ENCODE data around the gene SPESP1. TPM values are rescaled to one million over a fixed set of nuclear protein-coding genes. Genes with fewer than 3 reads are reported as not detected.

Gene SPESP1
- total and polyA plus RNA-seq, 2 donors (not counting 1 experiment from before 2014, with no cell fraction given) = 4.6 to 6.4 TPM

- H3K4me3 ChIP-seq (replicated peaks in 1 of 4; ENCODE audit: control extremely low read depth in 1 of 4, insufficient read depth in 1 of 4, low read depth in 3 of 4, low read length in 4 of 4) = no peak overlapping the region
- H3K36me3 ChIP-seq (ENCODE audit: control insufficient read depth, insufficient read depth, low read length) = no peaks in the 10 kb centered on the region
- no peaks in the 10 kb centered on the region for H4K20me1 ChIP-seq (ENCODE audit: control insufficient read depth, extremely low read depth, insufficient read depth, low read length)
- H3K9me3 ChIP-seq (ENCODE audit: control insufficient read depth, insufficient read depth, low read depth, low read length) = no peaks in the 10 kb centered on the region
- H3K79me2 ChIP-seq (ENCODE audit: control insufficient read depth, insufficient read depth, low read length) = no peaks in the 10 kb centered on the region
- no peak overlapping the region for H3K4me2 ChIP-seq (ENCODE audit: extremely low read depth, insufficient read depth, low read length)
- H3K27me3 ChIP-seq (ENCODE audit: control insufficient read depth, insufficient read depth, low read length) = peaks cover 2% of the 10 kb centered on the region
- H3K27ac ChIP-seq (ENCODE audit: insufficient read depth, low read length) = no peak overlapping the region
- no peak for TF ChIP-seq CTCF (conservative IDR thresholded peaks at IDR 0.05 in 1 of 2, IDR thresholded peaks at IDR 0.05 in 1 of 2; ENCODE audit: low read depth in 1 of 2, low read length in 2 of 2)
- H2AFZ ChIP-seq (ENCODE audit: low read length) = no peak overlapping the region
- H3K4me1 ChIP-seq (ENCODE audit: control insufficient read depth, extremely low read depth, insufficient read depth, low read length) = peaks cover 2% of the 10 kb centered on the region
- H3K9ac ChIP-seq (ENCODE audit: insufficient read depth, low read length) = no peak overlapping the region
- no peak for DNase-seq (ENCODE audit: low read depth in 2 of 2)
Observed at GRCh38 chr15:68887819-68888218, 42.5 kb upstream of the SPESP1 start.

- H3K79me2 ChIP-seq (ENCODE audit: control insufficient read depth, insufficient read depth, low read length) = no peaks in the 10 kb centered on the region
- no peak overlapping the region for H3K4me2 ChIP-seq (ENCODE audit: extremely low read depth, insufficient read depth, low read length)
- no peak for DNase-seq (ENCODE audit: low read depth in 2 of 2)
- no peak overlapping the region for H3K27ac ChIP-seq (ENCODE audit: insufficient read depth, low read length)
- H3K9ac ChIP-seq (ENCODE audit: insufficient read depth, low read length) = no peak overlapping the region
- no peaks in the 10 kb centered on the region for H3K27me3 ChIP-seq (ENCODE audit: control insufficient read depth, insufficient read depth, low read length)
- no peaks in the 10 kb centered on the region for H4K20me1 ChIP-seq (ENCODE audit: control insufficient read depth, extremely low read depth, insufficient read depth, low read length)
- H3K9me3 ChIP-seq (ENCODE audit: control insufficient read depth, insufficient read depth, low read depth, low read length) = no peaks in the 10 kb centered on the region
- no peak for TF ChIP-seq CTCF (conservative IDR thresholded peaks at IDR 0.05 in 1 of 2, IDR thresholded peaks at IDR 0.05 in 1 of 2; ENCODE audit: low read depth in 1 of 2, low read length in 2 of 2)
- TF ChIP-seq EZH2 (IDR thresholded peaks at IDR 0.05; ENCODE audit: low read length, missing control alignments) = no peak
- no peak overlapping the region for H2AFZ ChIP-seq (ENCODE audit: low read length)
- no peak overlapping the region for H3K4me3 ChIP-seq (replicated peaks in 1 of 4; ENCODE audit: control extremely low read depth in 1 of 4, insufficient read depth in 1 of 4, low read depth in 3 of 4, low read length in 4 of 4)
- peaks cover 2% of the 10 kb centered on the region for H3K4me1 ChIP-seq (ENCODE audit: control insufficient read depth, extremely low read depth, insufficient read depth, low read length)
- H3K36me3 ChIP-seq (ENCODE audit: control insufficient read depth, insufficient read depth, low read length) = no peaks in the 10 kb centered on the region
Observed at GRCh38 chr15:68888419-68888818, 41.9 kb upstream of the SPESP1 start.

GRCh38 chr15:68894208-68894607 is 36.1 kb upstream of the SPESP1 start:
- DNase-seq (ENCODE audit: low read depth in 2 of 2) = no peak
- H3K27ac ChIP-seq (ENCODE audit: insufficient read depth, low read length) = no peak overlapping the region
- TF ChIP-seq CTCF (conservative IDR thresholded peaks at IDR 0.05 in 1 of 2, IDR thresholded peaks at IDR 0.05 in 1 of 2; ENCODE audit: low read depth in 1 of 2, low read length in 2 of 2) (no peak), EZH2 (IDR thresholded peaks at IDR 0.05; ENCODE audit: low read length, missing control alignments) (no peak)
- no peaks in the 10 kb centered on the region for H3K4me1 ChIP-seq (ENCODE audit: control insufficient read depth, extremely low read depth, insufficient read depth, low read length)
- no peak overlapping the region for H2AFZ ChIP-seq (ENCODE audit: low read length)
- H3K79me2 ChIP-seq (ENCODE audit: control insufficient read depth, insufficient read depth, low read length) = no peaks in the 10 kb centered on the region
- H3K27me3 ChIP-seq (ENCODE audit: control insufficient read depth, insufficient read depth, low read length) = peaks cover 2% of the 10 kb centered on the region
- no peaks in the 10 kb centered on the region for H4K20me1 ChIP-seq (ENCODE audit: control insufficient read depth, extremely low read depth, insufficient read depth, low read length)
- H3K9me3 ChIP-seq (ENCODE audit: control insufficient read depth, insufficient read depth, low read depth, low read length) = no peaks in the 10 kb centered on the region
- H3K4me3 ChIP-seq (replicated peaks in 1 of 4; ENCODE audit: control extremely low read depth in 1 of 4, insufficient read depth in 1 of 4, low read depth in 3 of 4, low read length in 4 of 4) = no peak overlapping the region
- H3K9ac ChIP-seq (ENCODE audit: insufficient read depth, low read length) = no peak overlapping the region
- no peak overlapping the region for H3K4me2 ChIP-seq (ENCODE audit: extremely low read depth, insufficient read depth, low read length)
- H3K36me3 ChIP-seq (ENCODE audit: control insufficient read depth, insufficient read depth, low read length) = no peaks in the 10 kb centered on the region
